ENCODE data around the gene SH3RF3.

The SH3RF3 gene

DNA sequence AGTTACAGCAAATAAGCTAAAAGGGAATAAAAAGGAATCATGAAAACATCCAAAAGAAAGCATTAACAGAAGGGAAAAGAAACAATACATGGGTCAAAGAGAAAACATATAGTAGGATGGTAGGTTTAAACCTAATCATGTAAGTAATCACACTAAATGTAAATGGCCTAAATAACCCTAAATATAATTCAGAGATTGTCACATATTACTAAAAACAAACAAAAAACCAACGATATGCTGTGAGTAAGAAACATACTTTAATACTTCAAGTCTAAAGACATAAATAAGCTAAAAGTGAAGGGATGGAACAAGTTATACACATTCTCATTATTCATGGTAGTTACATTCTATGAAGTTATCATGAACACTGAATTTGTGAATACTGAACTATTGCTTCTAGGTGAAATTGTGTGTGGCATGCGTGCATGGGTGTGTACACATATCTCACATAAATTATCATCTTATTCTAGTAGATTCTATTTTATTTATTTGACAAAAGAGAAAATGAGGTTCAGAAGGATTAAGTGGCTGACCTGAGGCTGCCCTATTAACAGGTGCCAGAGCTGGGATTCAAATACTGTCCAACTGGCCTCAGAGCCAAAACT lies 313.8 kb downstream of the SH3RF3 start:
- no peak for DNase-seq

DNA sequence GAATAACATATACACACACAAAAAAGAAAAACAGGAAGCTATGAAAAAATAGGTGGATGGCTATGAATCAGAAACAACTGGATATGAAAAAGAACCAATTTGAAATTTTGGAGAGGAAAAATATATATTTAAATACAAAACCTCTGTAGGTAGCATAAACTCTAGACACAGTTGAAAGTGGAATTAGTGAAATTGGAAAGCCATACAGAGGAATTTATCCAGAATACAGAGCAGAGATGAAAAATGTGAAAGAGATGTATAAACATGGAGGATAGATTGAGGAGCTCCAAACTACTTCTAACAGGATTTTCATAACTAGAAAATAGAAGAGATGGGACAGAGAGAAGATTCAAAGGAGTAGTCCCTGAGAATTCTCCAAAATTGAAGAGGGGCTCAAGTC lies 315.9 kb downstream of the SH3RF3 start:
- DNase-seq = no peak

DNA sequence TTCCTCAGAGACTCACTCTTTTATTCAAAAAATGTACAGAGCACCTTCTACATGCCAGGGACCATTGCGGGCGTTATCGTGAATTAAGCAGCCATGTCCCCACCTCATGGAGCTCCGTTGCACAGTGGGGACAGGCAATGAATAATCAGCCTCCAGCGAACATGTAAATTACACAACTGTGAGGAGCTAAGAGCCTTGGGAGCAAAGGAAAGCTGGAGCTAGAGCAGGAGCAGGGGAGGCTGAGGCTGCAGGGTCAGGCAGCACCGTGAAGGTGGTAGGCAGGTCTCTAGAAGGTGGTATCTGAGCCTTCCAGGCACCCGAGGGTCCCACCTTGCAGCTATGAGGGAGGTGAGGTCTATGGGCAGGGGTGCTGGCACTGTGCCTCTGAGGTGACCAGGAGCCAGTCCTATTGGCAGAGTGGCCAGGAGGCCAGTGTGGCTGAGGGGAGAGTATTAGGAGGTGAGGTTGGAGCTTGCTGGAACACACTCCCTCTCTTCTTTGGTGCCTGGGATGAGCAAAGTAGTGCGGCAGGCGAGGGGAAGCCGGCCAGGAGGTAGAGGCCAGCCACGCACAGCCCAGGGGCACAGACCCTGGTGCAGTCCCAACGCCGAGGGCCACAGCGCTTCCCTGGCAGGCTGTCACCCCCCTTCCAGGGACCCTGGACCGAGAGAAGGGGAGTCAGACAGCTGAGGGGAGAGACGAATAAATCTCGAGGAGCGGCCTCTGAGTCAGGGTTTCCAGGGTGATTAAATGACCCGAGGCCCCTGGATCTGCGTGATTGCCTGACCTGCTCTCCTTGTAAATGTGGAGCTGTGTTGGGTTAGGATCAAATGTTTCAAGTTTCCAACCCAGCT lies 317.5 kb downstream of the SH3RF3 start:
- no peak for DNase-seq

DNA sequence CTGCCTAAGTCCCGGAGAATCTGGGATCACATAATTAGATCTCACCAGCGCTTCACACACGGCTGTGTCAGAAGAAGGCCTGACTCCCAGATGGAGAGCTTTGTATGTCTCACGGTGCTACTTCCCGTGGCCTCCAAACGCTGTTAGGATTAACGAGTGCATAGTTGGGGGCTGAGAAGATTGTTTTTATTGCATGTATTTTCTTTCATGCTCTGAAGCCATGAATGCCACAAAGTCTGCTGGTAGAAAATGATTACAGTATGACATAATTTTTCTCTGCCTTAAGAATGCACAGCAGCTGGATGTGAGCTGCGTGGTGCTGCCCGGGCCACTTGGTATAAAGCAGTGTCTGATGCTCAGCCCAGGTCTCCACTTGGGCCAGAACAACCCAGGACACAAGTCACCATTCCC lies 318.3 kb downstream of the SH3RF3 start:
- no peak for DNase-seq

DNA sequence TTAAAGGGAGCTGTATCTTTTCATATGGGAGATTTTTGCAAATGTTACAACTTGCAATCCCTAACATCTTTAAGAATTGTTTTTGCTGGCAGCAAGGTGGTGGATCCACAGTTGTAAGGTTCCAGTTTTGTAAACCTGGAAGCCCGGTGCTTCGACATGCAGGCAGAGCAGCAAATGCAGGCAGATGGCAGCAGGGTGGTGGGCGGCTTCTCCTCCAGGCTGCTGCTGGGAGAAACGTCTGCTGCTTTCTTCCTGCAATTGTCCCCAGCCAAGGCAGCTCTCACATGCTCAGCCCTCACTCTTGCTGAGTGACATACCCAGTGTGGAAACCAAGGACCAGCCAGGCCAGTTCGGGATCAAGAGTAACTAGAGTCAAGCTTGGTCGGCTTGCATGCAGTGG lies 318.8 kb downstream of the SH3RF3 start:
- DNase-seq = no peak

DNA sequence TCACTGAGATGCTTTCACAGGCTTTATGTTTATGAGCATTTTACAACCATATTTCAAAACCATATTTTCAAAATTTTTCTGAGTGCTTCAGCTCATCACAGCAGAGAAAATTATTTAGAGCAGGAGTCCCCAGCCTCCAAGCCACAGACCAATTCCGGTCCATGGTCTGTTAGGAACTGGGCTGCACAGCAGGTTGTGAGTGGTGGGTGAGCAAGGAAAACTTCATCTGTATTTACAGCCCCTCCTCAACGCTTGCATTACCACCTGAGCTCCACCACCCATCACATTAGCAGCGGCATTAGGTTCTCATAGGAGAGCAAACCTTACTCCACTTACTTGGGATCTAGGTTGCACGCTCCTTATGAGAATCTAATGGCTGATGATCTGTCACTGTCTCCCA lies 319.2 kb downstream of the SH3RF3 start:
- DNase-seq = no peak

DNA sequence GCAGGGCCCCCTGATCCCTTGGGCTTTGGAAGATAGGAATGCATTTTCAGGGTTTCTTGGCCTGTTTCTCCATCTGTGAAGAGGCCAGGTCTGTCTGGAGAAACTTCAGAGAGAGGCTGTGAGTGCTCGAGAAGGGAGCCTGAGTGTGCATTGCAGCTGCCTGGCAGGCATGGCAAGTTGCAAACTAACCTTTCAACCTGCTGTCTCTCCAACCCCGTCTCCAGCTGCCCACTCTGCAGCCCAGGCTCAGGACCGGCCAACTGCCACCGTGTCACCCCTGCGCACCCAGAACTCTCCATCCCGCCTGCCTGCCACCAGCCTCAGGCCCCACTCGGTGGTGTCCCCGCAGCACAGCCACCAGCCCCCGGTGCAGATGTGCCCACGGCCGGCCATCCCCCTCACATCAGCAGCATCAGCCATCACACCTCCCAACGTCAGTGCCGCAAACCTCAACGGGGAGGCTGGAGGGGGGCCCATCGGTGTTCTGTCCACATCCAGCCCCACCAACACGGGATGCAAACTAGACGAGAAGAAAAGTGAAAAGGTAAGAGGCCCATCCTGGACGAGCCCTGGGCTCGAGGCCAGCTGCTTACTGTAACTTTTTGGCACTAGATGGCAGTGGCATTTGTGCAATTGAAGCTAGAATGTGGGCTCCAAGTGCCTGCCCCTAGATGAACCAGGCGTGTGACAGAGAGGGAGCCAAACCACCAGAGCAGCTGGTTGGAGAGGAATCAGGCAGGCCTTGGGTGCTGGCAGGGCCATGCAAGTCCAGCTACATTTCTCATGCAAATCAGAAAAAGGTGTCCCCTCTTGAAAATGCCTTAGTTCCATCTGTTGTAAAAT lies 320.2 kb downstream of the SH3RF3 start:
- DNase-seq = no peak

DNA sequence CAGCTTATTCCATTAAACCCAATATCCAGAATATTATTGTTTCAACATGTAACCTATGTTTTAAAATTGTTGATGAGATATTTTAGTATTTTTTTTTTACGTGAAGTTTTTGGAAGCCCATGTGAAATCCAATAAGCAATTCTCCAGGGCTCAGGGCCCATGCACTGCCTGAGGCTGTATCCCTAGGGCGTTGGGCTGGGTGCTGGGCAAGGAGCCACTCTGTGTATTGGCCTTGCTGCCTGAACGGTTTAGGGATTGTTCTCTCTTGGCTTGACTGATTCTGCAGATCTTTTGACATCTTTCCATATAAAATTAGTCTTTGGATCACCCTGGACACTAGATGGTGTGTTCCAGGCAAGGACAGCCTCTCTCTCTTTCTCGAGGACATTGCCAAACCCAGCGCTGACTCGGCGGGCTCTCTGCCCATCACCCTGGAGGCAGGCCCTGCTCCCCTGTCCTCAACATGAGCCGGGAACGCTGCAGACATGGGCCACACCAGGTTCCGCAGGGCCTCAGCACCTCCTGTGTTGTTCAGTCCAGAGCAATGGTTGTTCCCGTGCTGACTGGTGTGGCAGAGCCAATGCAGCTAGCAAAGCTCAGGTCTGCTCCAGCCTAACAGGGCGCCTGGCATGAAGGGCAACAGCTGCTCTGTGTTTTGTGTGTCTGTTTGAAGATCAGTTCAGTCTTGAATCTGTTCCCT lies 321.7 kb downstream of the SH3RF3 start:
- DNase-seq = no peak

DNA sequence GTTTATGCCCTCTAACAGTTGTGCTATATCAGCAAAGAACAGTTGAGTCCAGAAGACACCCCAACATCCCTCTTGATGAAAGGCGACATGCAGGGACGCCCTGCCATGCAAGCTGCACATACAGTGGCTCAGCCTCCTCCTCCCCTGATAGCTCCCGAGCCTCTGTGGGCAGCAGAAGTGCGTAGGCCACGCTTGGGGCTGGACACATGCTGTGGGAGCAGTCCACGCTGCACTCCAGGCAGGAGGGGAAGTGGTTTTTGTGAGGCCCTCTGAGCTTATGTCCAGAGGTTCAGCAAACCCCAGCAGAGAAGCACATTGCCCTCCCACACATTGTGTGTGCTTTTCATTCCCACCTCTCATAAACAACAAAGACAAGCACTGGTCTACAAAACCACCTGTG lies 322.7 kb downstream of the SH3RF3 start:
- DNase-seq = no peak

DNA sequence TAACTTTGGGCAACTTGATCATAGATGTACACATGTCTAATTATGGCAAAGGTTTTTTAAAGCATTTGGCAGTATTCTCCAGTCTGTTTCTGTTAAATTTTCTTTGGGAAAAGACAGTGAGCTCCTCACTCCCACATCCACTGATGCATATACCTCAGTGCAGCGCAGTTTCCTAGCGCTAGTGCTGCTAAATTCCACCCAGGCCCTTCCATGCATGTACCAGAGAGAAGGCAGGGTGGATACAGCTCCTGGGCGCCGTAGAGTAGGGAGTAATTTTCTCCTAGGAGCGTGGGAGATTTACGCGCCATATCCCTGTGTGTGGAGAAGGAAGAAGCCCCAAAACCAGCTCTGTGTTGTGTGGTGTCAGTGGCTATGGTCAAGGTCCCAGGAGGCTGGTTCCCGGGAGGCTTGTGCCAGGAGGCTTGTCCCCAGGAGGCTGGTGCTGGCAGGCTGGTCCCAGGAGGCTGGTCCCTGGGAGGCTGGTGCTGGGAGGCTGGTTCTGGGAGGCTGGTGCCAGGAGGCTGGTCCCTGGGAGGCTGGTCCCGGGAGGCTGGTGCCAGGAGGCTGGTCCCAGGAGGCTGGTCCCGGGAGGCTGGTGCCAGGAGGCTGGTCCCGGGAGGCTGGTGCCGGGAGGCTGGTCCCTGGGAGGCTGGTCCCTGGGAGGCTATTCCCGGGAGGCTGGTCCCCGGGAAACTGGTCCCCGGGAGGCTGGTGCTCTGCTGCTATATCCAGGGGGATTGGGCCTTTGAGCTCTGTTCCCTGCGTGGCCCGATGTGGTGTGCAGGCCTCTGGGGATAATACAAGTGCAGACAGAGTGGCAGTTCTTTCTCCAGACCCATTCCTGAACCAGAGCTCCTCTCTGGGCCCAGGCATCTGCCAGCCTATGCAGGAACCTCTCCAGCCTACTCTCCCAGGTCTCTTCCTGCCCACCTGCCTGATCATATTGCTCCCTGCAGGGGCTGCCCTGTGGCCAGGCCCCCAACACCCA lies 323.6 kb downstream of the SH3RF3 start:
- no peak for DNase-seq

DNA sequence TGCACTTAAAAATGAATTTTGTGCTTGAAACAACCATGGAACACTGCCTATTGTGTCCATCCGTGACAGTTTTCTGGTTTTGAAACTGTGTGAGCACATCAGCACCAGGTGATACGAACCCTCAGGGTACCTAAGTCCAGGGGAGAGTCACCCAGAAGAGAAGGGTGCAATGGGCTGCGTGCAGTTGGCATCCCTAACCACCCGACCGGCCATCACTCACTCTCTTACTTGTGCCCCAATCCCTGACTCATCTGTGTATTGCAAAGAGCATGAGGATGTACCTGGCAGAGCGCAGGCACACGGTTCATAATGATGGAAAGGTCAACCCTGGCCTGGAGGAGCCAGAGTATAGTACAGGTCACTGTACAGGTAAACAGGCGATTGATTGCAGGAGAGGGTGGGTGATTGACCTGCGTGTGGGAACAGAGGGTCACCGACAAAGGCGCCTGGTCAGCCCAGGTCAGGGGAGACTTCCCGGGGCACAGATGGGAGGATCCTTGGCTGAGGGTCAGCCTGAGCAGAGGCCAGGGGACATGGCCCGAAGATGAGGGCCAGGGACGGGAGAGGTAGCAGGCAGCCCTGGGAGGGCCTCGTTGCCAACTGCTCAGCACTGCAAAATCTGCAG lies 324.5 kb downstream of the SH3RF3 start:
- DNase-seq = no peak

DNA sequence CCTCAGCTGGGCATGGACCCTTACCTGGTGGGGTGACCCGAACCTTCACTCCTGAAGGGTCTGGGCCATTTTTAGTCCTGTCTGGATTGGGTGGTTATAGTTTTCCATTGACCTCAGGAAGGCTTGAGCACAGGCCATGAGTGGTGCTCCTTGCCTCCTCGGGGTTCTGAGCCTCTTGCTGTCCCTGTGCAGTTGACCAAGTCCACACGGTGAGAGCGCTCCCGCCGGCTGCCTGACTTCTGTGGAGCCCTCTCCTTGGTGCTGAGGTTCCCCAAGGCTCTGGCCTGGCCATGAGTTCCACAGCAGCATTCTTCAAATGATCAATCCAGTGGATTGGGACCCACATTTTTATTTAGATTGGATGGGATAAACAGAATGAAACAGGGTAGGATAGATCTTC lies 325.3 kb downstream of the SH3RF3 start:
- DNase-seq = no peak

DNA sequence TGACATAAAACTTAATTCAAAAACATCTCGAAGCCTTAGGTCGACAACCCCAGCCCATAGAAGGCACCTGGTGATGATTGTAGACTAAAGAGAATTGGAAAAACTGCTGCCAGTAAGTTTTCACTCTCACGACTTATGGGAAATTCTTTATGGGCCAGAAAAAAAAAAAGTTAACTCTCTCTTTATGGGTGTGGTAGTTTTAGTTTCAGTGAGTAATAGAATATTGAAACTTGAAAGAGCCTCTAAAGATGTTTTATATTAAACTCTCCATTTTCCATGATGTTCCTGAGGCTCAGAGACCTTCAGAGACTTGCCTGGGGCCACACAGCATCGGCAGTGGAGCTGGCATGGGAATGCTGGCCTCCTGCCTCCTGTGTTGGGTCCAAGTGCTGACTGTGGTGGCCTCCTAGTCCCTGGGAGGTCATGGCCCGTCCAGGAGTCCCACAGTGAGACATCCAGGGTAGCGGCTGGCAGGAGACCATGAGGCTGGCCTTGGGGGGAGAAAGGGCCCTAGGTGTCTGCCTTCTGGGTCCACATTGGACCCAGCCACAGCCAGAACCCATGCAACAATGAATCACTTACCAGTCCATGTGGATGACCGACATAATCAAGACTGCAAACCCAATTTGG lies 325.9 kb downstream of the SH3RF3 start:
- no peak for DNase-seq

DNA sequence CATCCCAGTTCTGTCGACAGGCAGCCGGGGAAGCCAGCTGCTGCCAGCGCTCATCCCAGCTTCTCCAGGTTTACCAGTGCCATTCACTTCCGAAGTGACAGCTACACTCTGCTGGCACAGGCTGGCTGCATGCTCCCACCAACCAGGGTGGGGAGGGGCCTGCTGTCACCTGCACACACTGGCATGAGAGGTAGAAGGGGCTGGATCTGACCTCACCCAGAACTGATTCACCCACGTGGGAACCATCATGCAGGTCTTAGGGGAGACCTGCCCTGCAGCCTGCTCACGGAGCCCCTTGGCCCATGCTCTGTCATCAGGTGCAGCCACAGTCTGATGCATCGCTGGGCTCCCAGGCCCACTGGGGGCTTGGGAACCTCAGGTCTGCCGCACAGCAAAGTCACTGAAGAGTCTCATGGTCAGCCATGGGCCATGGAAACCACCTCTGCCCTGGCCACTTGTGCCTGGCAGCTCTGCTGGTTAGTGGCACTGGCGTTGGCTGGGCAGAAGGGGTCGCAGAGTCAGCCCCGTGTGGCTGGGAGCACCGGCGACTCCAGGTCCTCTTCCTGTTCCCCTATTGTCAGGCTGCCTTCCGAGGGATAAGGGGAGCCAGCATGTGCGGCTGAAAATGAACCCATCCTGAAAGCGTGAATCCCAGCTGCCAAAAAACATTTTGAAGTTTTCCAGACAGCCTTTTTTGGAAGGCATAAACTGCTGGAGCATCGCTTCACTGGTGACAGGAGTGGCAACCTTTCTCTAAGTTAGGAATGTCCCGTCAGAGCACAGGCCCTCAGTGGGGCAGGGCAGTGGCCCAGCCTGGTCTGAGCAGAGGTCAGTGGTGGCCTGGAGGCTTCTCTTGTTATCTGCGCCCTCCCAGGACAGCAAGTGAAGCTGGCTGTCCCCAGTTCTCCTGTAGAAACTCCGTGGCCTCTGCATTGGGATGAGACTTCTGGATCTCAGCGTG lies 327.0 kb downstream of the SH3RF3 start:
- no peak for DNase-seq

DNA sequence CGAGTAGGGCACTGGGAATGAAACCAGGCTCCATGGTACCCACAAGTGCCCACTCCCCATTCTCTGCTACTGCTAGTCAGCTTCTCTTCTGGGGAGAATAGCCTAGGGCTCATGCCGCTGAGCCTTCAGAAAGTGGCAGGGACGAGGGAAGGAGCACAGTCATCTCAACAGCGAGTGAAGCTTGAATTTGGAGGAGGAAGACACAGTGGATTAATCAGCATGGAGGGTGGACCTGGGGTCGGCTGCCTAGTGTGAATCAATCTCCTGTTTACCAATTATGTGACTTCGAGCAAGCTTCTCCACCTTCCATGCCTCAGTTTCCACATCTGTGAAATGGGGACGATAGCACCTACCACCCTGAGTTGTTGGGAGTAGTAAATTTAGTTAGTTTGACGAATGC lies 327.8 kb downstream of the SH3RF3 start:
- no peak for DNase-seq

DNA sequence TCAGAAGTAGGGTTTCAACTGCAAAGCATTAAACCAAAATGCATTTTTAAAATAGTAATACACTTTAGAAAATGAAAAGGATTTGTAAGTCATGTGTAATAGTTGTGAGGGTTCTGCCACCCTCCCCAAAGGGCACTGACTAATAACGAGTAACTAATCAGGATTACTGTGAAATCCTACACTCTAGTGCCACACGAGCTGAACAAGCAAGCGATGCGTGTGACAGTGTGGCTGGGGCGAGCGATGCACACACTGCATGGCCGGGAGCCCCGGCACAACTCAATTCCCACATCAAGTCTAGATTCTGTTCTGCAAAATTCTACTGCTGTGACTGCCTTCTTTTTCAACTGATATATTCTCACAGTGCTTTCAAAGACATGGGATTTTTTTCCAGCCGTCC lies 328.4 kb downstream of the SH3RF3 start:
- DNase-seq = no peak

DNA sequence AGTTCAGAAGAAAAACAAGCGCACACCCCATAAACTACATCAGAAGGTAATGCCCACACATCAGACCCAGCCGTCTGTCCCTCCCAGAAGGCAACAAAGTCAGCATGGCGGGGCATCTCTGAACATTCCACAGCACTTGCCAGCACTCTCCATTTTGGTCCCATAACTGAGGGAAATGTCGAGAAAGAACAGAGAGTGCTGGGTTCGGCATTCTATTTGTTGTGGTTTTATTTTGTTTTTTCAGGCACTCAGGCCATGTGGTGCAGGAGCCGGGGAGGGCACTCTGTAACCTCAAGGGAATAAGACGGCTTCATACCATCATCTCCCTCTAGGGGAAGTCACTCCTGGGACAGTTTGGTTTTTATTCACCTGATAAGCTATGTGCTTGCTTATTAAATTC lies 328.8 kb downstream of the SH3RF3 start:
- DNase-seq = no peak

DNA sequence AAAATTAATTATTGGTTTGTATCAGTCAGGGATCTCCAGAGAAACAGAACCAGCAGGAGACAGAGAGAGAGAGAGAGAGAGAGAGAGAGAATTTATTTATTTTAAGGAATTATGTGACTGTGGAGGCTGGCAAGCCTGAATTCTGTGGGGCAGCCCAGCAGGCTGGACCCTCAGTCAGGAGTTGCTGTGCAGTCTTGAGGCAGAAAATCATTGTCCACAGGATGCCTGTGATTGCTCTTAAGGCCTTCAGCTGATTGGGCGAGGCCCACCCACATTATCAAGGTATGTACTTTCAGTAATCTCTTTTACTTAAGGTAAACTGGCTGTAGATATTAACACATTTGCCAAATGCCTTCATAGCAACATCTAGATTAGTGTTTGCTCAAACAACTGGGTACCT lies 329.5 kb downstream of the SH3RF3 start:
- DNase-seq = no peak

DNA sequence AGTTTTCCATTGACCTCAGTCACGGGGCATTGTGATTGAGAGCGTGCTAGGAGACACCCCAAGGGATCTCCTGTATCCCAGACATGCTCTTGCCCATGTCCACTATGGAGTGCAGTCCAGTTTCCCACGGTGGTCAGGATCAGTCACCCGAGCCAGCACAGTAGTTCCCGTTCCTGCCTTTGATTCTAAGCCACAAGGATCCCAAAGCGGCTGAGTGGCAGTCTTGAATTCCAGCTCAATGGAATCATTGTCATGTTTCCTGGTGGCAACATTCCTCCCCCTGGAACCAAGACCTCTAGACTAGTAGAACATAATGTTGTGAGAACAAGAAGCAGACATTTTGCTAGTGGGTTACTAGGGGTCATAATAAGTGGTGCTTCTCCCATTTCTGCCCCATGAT lies 330.5 kb downstream of the SH3RF3 start:
- no peak for DNase-seq

All from stimulated activated CD4-positive, alpha-beta T cell treated with anti-CD3 and anti-CD28 coated beads, Interleukin-2, amount 100 ng/mL, for 24 hours (primary cell).